K562 (cell line): ENCODE measurements around the gene BNC2. TPM values are rescaled to one million over a fixed set of nuclear protein-coding genes. Genes with fewer than 3 reads are reported as not detected.

Experiments
- ATAC-seq: fragments of 200-7000 bp; cut with Tn5 transposase; 3 replicates; pipeline ENCODE4 v1.9.1; 2020; ENCODE audit warnings: moderate library complexity
- BruUV-seq: library from RNA; stranded (reverse); fragments of 400-500 nt; replicated peaks from 2 replicates; lab custom pipeline; 2021; lab: Mats Ljungman, UMichigan
- CTCF ChIA-PET: fragments of 300-600 bp; formaldehyde crosslinking; extraction: SDS; loops from one replicate; lab custom pipeline; 2021; ENCODE audit warnings: low intra/inter-chr PET ratio; lab: Yijun Ruan, JAX
- POLR2A ChIA-PET: fragments of 300-600, 350-650 bp; sonication (Branson Sonifier 250); formaldehyde crosslinking; extraction: SDS; loops from one replicate; lab custom pipeline; 2021; ENCODE audit warnings: antibody characterized with exemption, inconsistent platforms; lab: Yijun Ruan, JAX
- DNase-seq, 4 experiments: peaks; one replicate each; pipeline versions ENCODE4 v3.0.0 to v3.0.0-alpha.2; 2011 to 2018; ENCODE audit warnings: low spot score in 3 of 4, mixed read lengths in 3 of 4; ENCODE audit errors: extremely low read depth in 1 of 4
- FAIRE-seq: peaks from 2 replicates; lab custom pipeline; 2011; peaks lifted over from hg19 to GRCh38; lab: Jason Lieb, UNC
- H2AFZ ChIP-seq: 2 replicates; pipeline ENCODE4 v1.6.0; 2011; ENCODE audit warnings: low read depth, low read length, control low read depth, inconsistent platforms
- H3K27ac ChIP-seq: fragments of 200-600 bp; 3 replicates; pipeline ENCODE4 v1.8.0; 2011; ENCODE audit warnings: low read depth, mild to moderate bottlenecking, control low read depth, inconsistent platforms, low read length, moderate library complexity, mixed read lengths; ENCODE audit errors: extremely low read depth
- H3K27me3 ChIP-seq, 2 experiments: fragments of 300-600 bp in 1 of 2; 2 replicates in 1 of 2; 3 replicates in 1 of 2; pipeline versions ENCODE4 v1.6.0 to v1.8.0; 2011; ENCODE audit warnings: inconsistent platforms in 2 of 2, low read length in 2 of 2, mild to moderate bottlenecking in 1 of 2, mixed read lengths in 1 of 2, moderate library complexity in 1 of 2; ENCODE audit not compliant: control insufficient read depth in 2 of 2, insufficient read depth in 2 of 2
- H3K36me3 ChIP-seq: fragments of 300-600 bp; 3 replicates; pipeline ENCODE4 v1.8.0; 2011; ENCODE audit warnings: mild to moderate bottlenecking, low read length, inconsistent platforms; ENCODE audit not compliant: control insufficient read depth, insufficient read depth
- H3K4me1 ChIP-seq, 2 experiments: fragments of 200-600 bp in 1 of 2; replicated peaks in 1 of 2; 2 replicates in 1 of 2; 3 replicates in 1 of 2; pipeline versions ENCODE4 v1.5.1 to v1.8.0; 2011; ENCODE audit warnings: inconsistent platforms in 2 of 2, low read length in 2 of 2, mild to moderate bottlenecking in 1 of 2, mixed read lengths in 1 of 2, moderate library complexity in 1 of 2; ENCODE audit not compliant: control insufficient read depth in 2 of 2, insufficient read depth in 2 of 2
- H3K4me2 ChIP-seq: 2 replicates; pipeline ENCODE4 v1.6.1; 2011; ENCODE audit warnings: low read length, control low read depth, inconsistent platforms, mixed read lengths; ENCODE audit not compliant: insufficient read depth
- H3K4me3 ChIP-seq: fragments of 200-600 bp; sonication (generic), shearing (Covaris generic); 2 replicates; pipeline ENCODE4 v1.5.1; 2016; ENCODE audit warnings: control low read depth, inconsistent platforms
- H3K79me2 ChIP-seq: fragments of 200-600 bp; 3 replicates; pipeline ENCODE4 v1.8.0; 2011; ENCODE audit warnings: low read length, inconsistent platforms; ENCODE audit not compliant: control insufficient read depth, insufficient read depth
- H3K9ac ChIP-seq, 2 experiments: 2 replicates each; pipeline versions ENCODE4 v1.6.0 to v1.6.1; 2011; ENCODE audit warnings: low read depth in 2 of 2, low read length in 2 of 2, control low read depth in 1 of 2, inconsistent platforms in 1 of 2, mild to moderate bottlenecking in 1 of 2, mixed read lengths in 1 of 2; ENCODE audit not compliant: insufficient read depth in 1 of 2
- H3K9me1 ChIP-seq: one replicate; pipeline ENCODE4 v1.6.0; 2011; ENCODE audit warnings: inconsistent platforms, mild to moderate bottlenecking, low read length, moderate library complexity; ENCODE audit not compliant: control insufficient read depth, insufficient read depth
- H3K9me3 ChIP-seq: replicated peaks from 2 replicates; pipeline ENCODE4 v1.5.1; 2011; ENCODE audit warnings: low read depth, low read length, inconsistent platforms; ENCODE audit not compliant: control insufficient read depth, insufficient read depth
- H4K20me1 ChIP-seq: replicated peaks from 2 replicates; pipeline ENCODE4 v1.6.1; 2011; ENCODE audit warnings: low read length, inconsistent platforms, mixed read lengths; ENCODE audit not compliant: control insufficient read depth, insufficient read depth
- BDP1 ChIP-seq: IDR thresholded peaks from 3 replicates; pipeline ENCODE4 v1.6.1; 2011; ENCODE audit not compliant: insufficient read length, insufficient read depth
- CREB3L1 ChIP-seq: fragments of 450-650 bp; IDR thresholded peaks from 2 replicates; pipeline ENCODE4 v1.6.1; 2014; ENCODE audit warnings: low read depth, mild to moderate bottlenecking, moderate library complexity, borderline replicate concordance
- FOXA3 ChIP-seq, 2 experiments: fragments of 450-650 bp in 1 of 2; sonication (generic) in 1 of 2; formaldehyde crosslinking; IDR thresholded peaks in 1 of 2; conservative IDR thresholded peaks in 1 of 2; 2 replicates each; pipeline versions ENCODE4 v1.4.0 to v1.8.0; 2020 to 2022; ENCODE audit warnings: mild to moderate bottlenecking in 2 of 2, missing genetic modification reagents in 1 of 2
- FOXK1 ChIP-seq: sonication (generic); formaldehyde crosslinking; IDR thresholded peaks from 2 replicates; pipeline ENCODE4 v1.8.0; 2022; ENCODE audit warnings: missing genetic modification reagents, mild to moderate bottlenecking, borderline replicate concordance
- NR1H2 ChIP-seq: sonication (generic); formaldehyde crosslinking; IDR thresholded peaks from 2 replicates; pipeline ENCODE4 v1.4.0; 2020; ENCODE audit warnings: mild to moderate bottlenecking, missing genetic modification reagents
- PTTG1 ChIP-seq: fragments of 450-650 bp; IDR thresholded peaks from 2 replicates; pipeline ENCODE4 v1.6.1; 2016; ENCODE audit warnings: low read depth, mild to moderate bottlenecking, missing genetic modification characterization, missing compliant biosample characterization
- RBM15 ChIP-seq: fragments of 200-400 bp; formaldehyde crosslinking; IDR thresholded peaks from 2 replicates; pipeline ENCODE4 v1.6.1; 2018; ENCODE audit warnings: mild to moderate bottlenecking, low read length, moderate library complexity; ENCODE audit not compliant: insufficient read depth
- SIN3B ChIP-seq: fragments of 450-650 bp; IDR thresholded peaks from 2 replicates; pipeline ENCODE4 v1.6.1; 2017; ENCODE audit warnings: low read depth, mild to moderate bottlenecking, moderate library complexity
- SMARCB1 ChIP-seq: IDR thresholded peaks from 2 replicates; pipeline ENCODE4 v1.6.1; 2011; ENCODE audit warnings: improper control_type of control experiment, low read depth; ENCODE audit not compliant: insufficient read length
- SNIP1 ChIP-seq: fragments of 450-650 bp; IDR thresholded peaks from 2 replicates; pipeline ENCODE4 v1.7.1; 2017; ENCODE audit warnings: low read depth, mild to moderate bottlenecking
- TAF9B ChIP-seq: fragments of 450-650 bp; IDR thresholded peaks from 2 replicates; pipeline ENCODE4 v1.6.1; 2018; ENCODE audit warnings: mild to moderate bottlenecking; ENCODE audit not compliant: partially characterized antibody
- ZC3H4 ChIP-seq: sonication (generic); formaldehyde crosslinking; IDR thresholded peaks from 2 replicates; pipeline ENCODE4 v1.9.0; 2021; ENCODE audit warnings: missing genetic modification reagents, borderline replicate concordance
- ZNF212 ChIP-seq: fragments of 450-650 bp; formaldehyde crosslinking; IDR thresholded peaks from 2 replicates; pipeline ENCODE4 v1.4.0; 2020; ENCODE audit warnings: mild to moderate bottlenecking
- ZNF239 ChIP-seq: fragments of 250-450 bp; sonication (Bioruptor Pico); IDR thresholded peaks from 2 replicates; pipeline ENCODE4 v1.4.0; 2020; ENCODE audit warnings: mild to moderate bottlenecking
- ZNF24 ChIP-seq: fragments of 450-650 bp; IDR thresholded peaks from 2 replicates; pipeline ENCODE4 v1.6.1; 2016
- ZNF324 ChIP-seq: fragments of 250-450 bp; sonication (Bioruptor Pico); IDR thresholded peaks from 2 replicates; pipeline ENCODE4 v1.4.0; 2020; ENCODE audit warnings: mild to moderate bottlenecking
- WGBS: fragments of 100-300 bp; shearing (Covaris generic); methylation state at CpG from one replicate; pipeline ENCODE4 v1.1.6; 2016; ENCODE audit warnings: low coverage, mixed read lengths; ENCODE audit not compliant: insufficient coverage; ENCODE audit errors: missing lambda C conversion rate; 5-methylcytosine and 5-hydroxymethylcytosine counted together
- in situ Hi-C: fragments of 300-500 bp; cut with MboI; formaldehyde crosslinking; loops from 4 replicates; pipeline ENCODE4 v1.15.0; 2018; ENCODE audit warnings: inconsistent platforms, mixed read lengths
- intact Hi-C: fragments of 100-400 bp; cut with micrococcal nuclease; formaldehyde crosslinking; loops from 2 replicates; pipeline ENCODE4 v1.14.2; 2022
- polyA plus RNA-seq, 8 experiments: library from polyadenylated mRNA; depleted of rRNA in 4 of 8; stranded (reverse) in 5 of 8; unstranded in 3 of 8; fragments of >200 nt; fragmentation: Nextera tagmentation in 2 of 8; fragmentation: Illumina TruSeq in 1 of 8; extraction: Ambion mirVana in 2 of 8; extraction: Trizol in 1 of 8; gene quantifications; 2 replicates each; pipeline versions ENCODE4 v1.2.1 to v1.2.3, GENCODE V29; 2011 to 2014; ENCODE audit warnings: inconsistent platforms in 1 of 8, missing spikeins in 1 of 8
- total RNA-seq, 7 experiments: library from RNA; depleted of rRNA in 6 of 7; stranded (reverse); fragments of >200 nt in 6 of 7; fragmentation: Illumina TruSeq in 2 of 7; extraction: Trizol in 2 of 7; gene quantifications; 2 replicates each; pipeline versions ENCODE4 v1.2.1 to v1.2.3, GENCODE V29; 2011 to 2021; ENCODE audit warnings: low replicate concordance in 1 of 7

Gene BNC2
- total and polyA plus RNA-seq, 9 of the 15 experiments (the other 6 are each of a cell fraction or from before 2014, with no cell fraction given), result not detected

- BruUV-seq, result no TSS peak
- TF ChIP-seq FOXK1 (CRISPR knock-in tag) (no peak), BDP1 (no peak), ZNF324 (no peak), RBM15 (no peak), PTTG1 (tag) (no peak), ZNF239 (no peak), NR1H2 (CRISPR knock-in tag) (no peak), SMARCB1 (no peak), FOXA3 (CRISPR knock-in tag; conservative IDR thresholded peaks at IDR 0.05 in 1 of 2, IDR thresholded peaks at IDR 0.05 in 1 of 2) (no peak), SIN3B (no peak), SNIP1 (no peak), ZNF24 (no peak), ZNF212 (CRISPR knock-in tag) (no peak), ZC3H4 (CRISPR knock-in tag) (no peak), CREB3L1 (no peak), TAF9B (no peak)
- no peak overlapping the region for H2AFZ ChIP-seq
- no peaks in the 10 kb centered on the region for H3K79me2 ChIP-seq
- ATAC-seq (no peak), DNase-seq (no peak), FAIRE-seq (no peak)
- ChIA-PET CTCF (no interaction called here), POLR2A (no interaction called here)
- no peaks in the 10 kb centered on the region for H3K4me1 ChIP-seq
- intact Hi-C loops (no loop called here), in situ Hi-C loops (no loop called here)
- no peaks in the 10 kb centered on the region for H4K20me1 ChIP-seq
- WGBS, result 0% methylated on average over 1 of the region's 2 CpGs
- H3K27ac ChIP-seq, result no peak overlapping the region
- no peaks in the 10 kb centered on the region for H3K9me3 ChIP-seq
- H3K9me1 ChIP-seq, result no peaks in the 10 kb centered on the region
- H3K9ac ChIP-seq, result no peak overlapping the region
- no peak overlapping the region for H3K4me2 ChIP-seq
- H3K27me3 ChIP-seq, result no peaks in the 10 kb centered on the region
- no peak overlapping the region for H3K4me3 ChIP-seq
- H3K36me3 ChIP-seq, result no peaks in the 10 kb centered on the region
These were observed 261.6 kb downstream of the BNC2 start for GRCh38 chr9:16608906-16609305.
